Aorta (tissue), 5 donors: Measurements from ENCODE around the gene AKR7A3. TPM values are rescaled to one million over a fixed set of nuclear protein-coding genes. Genes with fewer than 3 reads are reported as not detected.

ENCODE experiments used
- ATAC-seq: fragments of 200-7000 bp; cut with Tn5 transposase; one replicate; pipeline ENCODE4 v1.9.1; 2022; ENCODE audit warnings: moderate library complexity; ENCODE audit not compliant: low FRiP score
- DNase-seq, 2 donors: peaks; one replicate each; pipeline ENCODE4 v3.0.0-alpha.2; 2020
- H3K27ac ChIP-seq, 2 donors: one replicate each; pipeline ENCODE4 v1.5.1; 2013; ENCODE audit warnings: low read length in 2 of 2, mild to moderate bottlenecking in 2 of 2, moderate library complexity in 2 of 2, control low read depth in 1 of 2, inconsistent platforms in 1 of 2, low read depth in 1 of 2
- H3K27me3 ChIP-seq, 2 donors: one replicate each; pipeline ENCODE4 v1.6.1; 2013; ENCODE audit warnings: control low read depth in 1 of 2, low read length in 1 of 2, mild to moderate bottlenecking in 1 of 2, moderate library complexity in 1 of 2; ENCODE audit not compliant: insufficient read depth in 2 of 2, control insufficient read depth in 1 of 2
- H3K36me3 ChIP-seq, 2 donors: one replicate each; pipeline ENCODE4 v1.6.1; 2013; ENCODE audit warnings: control low read depth in 1 of 2, low read length in 1 of 2, mild to moderate bottlenecking in 1 of 2; ENCODE audit not compliant: insufficient read depth in 2 of 2, control insufficient read depth in 1 of 2
- H3K4me1 ChIP-seq, 2 donors: one replicate each; pipeline ENCODE4 v1.6.1; 2013; ENCODE audit warnings: low read length in 2 of 2, control low read depth in 1 of 2, mild to moderate bottlenecking in 1 of 2, moderate library complexity in 1 of 2; ENCODE audit not compliant: insufficient read depth in 2 of 2, control insufficient read depth in 1 of 2
- H3K4me3 ChIP-seq, 2 donors: one replicate each; pipeline ENCODE4 v1.5.1; 2013; ENCODE audit warnings: low read length in 2 of 2, control low read depth in 1 of 2, mild to moderate bottlenecking in 1 of 2
- H3K9me3 ChIP-seq: one replicate; pipeline ENCODE4 v1.6.1; 2013; ENCODE audit warnings: mild to moderate bottlenecking, low read length; ENCODE audit not compliant: control insufficient read depth
- WGBS, 2 donors: extraction: QIAGEN DNeasy Blood & Tissue Kit; methylation state at CpG; one replicate each; pipeline ENCODE4 v1.1.7; 2013; 5-methylcytosine and 5-hydroxymethylcytosine counted together
- intact Hi-C, 2 donors: fragments of 100-400 bp; cut with DNase I; formaldehyde crosslinking; loops; one replicate each; pipeline versions ENCODE4 v1.14.2 to v1.15.0; 2022
- polyA plus RNA-seq, 2 donors: library from polyadenylated mRNA; stranded (reverse); fragments of 200-250 nt; gene quantifications; one replicate each; pipeline ENCODE4 v1.2.3, GENCODE V29; 2013
- total RNA-seq, 2 donors: library from RNA; stranded (reverse); fragmentation: NEBNext Ultra II Directional; extraction: Animal tissue kit (Norgen Biotek cat#: 25700); gene quantifications; one replicate each; pipeline ENCODE4 v1.2.1, GENCODE V29; 2021
- donor health status: healthy with polysubstance abuse.
- donor health status: Bipolar disorder and iron deficiency.
- donor health status: DM: no; HTN: no; CAD: no.
- donor health status: DM: no; HTN: no; CAD: no.
- donor health status: DM: yes; HTN: yes; CAD: no.

AKR7A3 gene
- total and polyA plus RNA-seq, 4 donors: 1.2 to 99.8 (median 2.1) TPM

- Histone ChIP-seq H3K27ac (no peak overlapping the region), H3K9me3 (no peaks in the 10 kb centered on the region), H3K36me3 (no peaks in the 10 kb centered on the region), H3K27me3 (no peaks in the 10 kb centered on the region), H3K4me3 (no peak overlapping the region), H3K4me1 (no peaks in the 10 kb centered on the region)
- 84 to 92% methylated on average over 23 of the region's 23 CpGs for WGBS, 2 donors
- no peak for ATAC-seq
- no peak for DNase-seq
- intact Hi-C loops: no loop called here
These were observed 35.6 kb upstream of the AKR7A3 start for GRCh38 chr1:19323987-19324664.

GRCh38 chr1:19322481-19322880, 33.9 kb upstream of the AKR7A3 start:
- Histone ChIP-seq H3K27ac (no peak overlapping the region), H3K4me3 (no peak overlapping the region), H3K9me3 (no peaks in the 10 kb centered on the region), H3K36me3 (no peaks in the 10 kb centered on the region), H3K27me3 (no peaks in the 10 kb centered on the region), H3K4me1 (no peaks in the 10 kb centered on the region)
- ATAC-seq (no peak), DNase-seq (no peak)
- intact Hi-C loops: no loop called here
- 75 to 88% methylated on average over 10 of the region's 10 CpGs for WGBS, 2 donors

GRCh38 chr1:19321071-19321470, 32.5 kb upstream of the AKR7A3 start:
- Histone ChIP-seq H3K4me1 (no peaks in the 10 kb centered on the region), H3K9me3 (no peaks in the 10 kb centered on the region), H3K27me3 (no peaks in the 10 kb centered on the region), H3K4me3 (no peak overlapping the region), H3K36me3 (no peaks in the 10 kb centered on the region), H3K27ac (no peak overlapping the region)
- ATAC-seq: no peak
- intact Hi-C loops: no loop called here
- WGBS, 2 donors: 88 to 93% methylated on average over 3 of the region's 3 CpGs
- no peak for DNase-seq

- no peak for DNase-seq
- H3K4me3 ChIP-seq: no peak overlapping the region
- H3K27me3 ChIP-seq: no peaks in the 10 kb centered on the region
- H3K36me3 ChIP-seq: no peaks in the 10 kb centered on the region
- H3K27ac ChIP-seq: no peak overlapping the region
- 65 to 83% methylated on average over 3 of the region's 3 CpGs for WGBS, 2 donors
- no peaks in the 10 kb centered on the region for H3K4me1 ChIP-seq
- intact Hi-C loops: no loop called here
- no peak for ATAC-seq
- H3K9me3 ChIP-seq: no peaks in the 10 kb centered on the region
These were observed 30.6 kb upstream of the AKR7A3 start for GRCh38 chr1:19319196-19319595.

GRCh38 chr1:19317126-19317910, 28.7 kb upstream of the AKR7A3 start:
- H3K4me3 ChIP-seq: no peak overlapping the region
- intact Hi-C loops: no loop called here
- 78 to 81% methylated on average over 13 of the region's 13 CpGs for WGBS, 2 donors
- ATAC-seq: no peak
- no peak overlapping the region for H3K27ac ChIP-seq
- no peaks in the 10 kb centered on the region for H3K27me3 ChIP-seq
- DNase-seq: no peak
- H3K9me3 ChIP-seq: no peaks in the 10 kb centered on the region
- no peaks in the 10 kb centered on the region for H3K4me1 ChIP-seq
- H3K36me3 ChIP-seq: no peaks in the 10 kb centered on the region

GRCh38 chr1:19315378-19316198, 27.0 kb upstream of the AKR7A3 start:
- H3K27ac ChIP-seq: no peak overlapping the region
- ATAC-seq: no peak
- intact Hi-C loops: no loop called here
- no peaks in the 10 kb centered on the region for H3K36me3 ChIP-seq
- 74 to 76% methylated on average over 16 to 17 of the region's 17 CpGs for WGBS, 2 donors
- no peak overlapping the region for H3K4me3 ChIP-seq
- H3K9me3 ChIP-seq: no peaks in the 10 kb centered on the region
- DNase-seq: no peak
- H3K4me1 ChIP-seq: no peaks in the 10 kb centered on the region
- no peaks in the 10 kb centered on the region for H3K27me3 ChIP-seq

- DNase-seq (no peak), ATAC-seq (no peak)
- 88 to 91% methylated on average over 10 of the region's 10 CpGs for WGBS, 2 donors
- H3K9me3 ChIP-seq: no peaks in the 10 kb centered on the region
- H3K4me3 ChIP-seq: no peak overlapping the region
- H3K36me3 ChIP-seq: no peaks in the 10 kb centered on the region
- H3K4me1 ChIP-seq: no peaks in the 10 kb centered on the region
- no peak overlapping the region for H3K27ac ChIP-seq
- intact Hi-C loops: no loop called here
- H3K27me3 ChIP-seq: no peaks in the 10 kb centered on the region
These were observed 25.7 kb upstream of the AKR7A3 start for GRCh38 chr1:19313961-19314882.

GRCh38 chr1:19313636-19313959, 25.0 kb upstream of the AKR7A3 start:
- DNase-seq (no peak), ATAC-seq (no peak)
- 91% methylated on average over 4 of the region's 4 CpGs for WGBS, 2 donors
- Histone ChIP-seq H3K27me3 (no peaks in the 10 kb centered on the region), H3K27ac (no peak overlapping the region), H3K36me3 (no peaks in the 10 kb centered on the region), H3K4me1 (no peaks in the 10 kb centered on the region), H3K9me3 (no peaks in the 10 kb centered on the region), H3K4me3 (no peak overlapping the region)
- intact Hi-C loops: no loop called here
